IMR-90 (cell line): ENCODE data around the gene DOCK6.

Experiments used
- BHLHE40 ChIP-seq: fragments of 150-350 bp; IDR thresholded peaks from 2 replicates; pipeline ENCODE4 v1.6.1; 2016; ENCODE audit warnings: mild to moderate bottlenecking, low read depth, low read length
- CHD1 ChIP-seq: IDR thresholded peaks from 2 replicates; pipeline ENCODE4 v1.6.1; 2012; ENCODE audit warnings: low read depth, low read length, improper control_type of control experiment
- FOS ChIP-seq: fragments of 150-350 bp; IDR thresholded peaks from 2 replicates; pipeline ENCODE4 v1.6.1; 2016; ENCODE audit warnings: low read depth, low read length
- POLR2A ChIP-seq: IDR thresholded peaks from 2 replicates; pipeline ENCODE4 v1.6.1; 2012; ENCODE audit warnings: mild to moderate bottlenecking, low read depth, low read length
- RAD21 ChIP-seq: IDR thresholded peaks from 2 replicates; pipeline ENCODE4 v1.6.1; 2012; ENCODE audit warnings: low read length, improper control_type of control experiment
- RCOR1 ChIP-seq: IDR thresholded peaks from 2 replicates; pipeline ENCODE4 v1.6.1; 2012; ENCODE audit warnings: mild to moderate bottlenecking, low read length, improper control_type of control experiment; ENCODE audit not compliant: insufficient replicate concordance
- SMC3 ChIP-seq: fragments of 150-350 bp; IDR thresholded peaks from 2 replicates; pipeline ENCODE4 v1.6.1; 2016; ENCODE audit warnings: low read depth, mild to moderate bottlenecking, antibody characterized with exemption, low read length, moderate library complexity
- TF ChIP-seq, protein P1 (sequence below): conservative IDR thresholded peaks from 2 replicates; pipeline ENCODE4 v1.5.1; 2012; ENCODE audit warnings: mild to moderate bottlenecking, low read depth, low read length, improper control_type of control experiment
- TF ChIP-seq, protein P2 (sequence below): fragments of 150-350 bp; IDR thresholded peaks from 2 replicates; pipeline ENCODE4 v1.6.1; 2016; ENCODE audit warnings: low read depth, mild to moderate bottlenecking, low read length, moderate library complexity, borderline replicate concordance
- TF ChIP-seq, protein P3 (sequence below): fragments of 150-350 bp; IDR thresholded peaks from 2 replicates; pipeline ENCODE4 v1.6.1; 2017; ENCODE audit warnings: mild to moderate bottlenecking, antibody characterized with exemption, low read length, low read depth

DNA sequence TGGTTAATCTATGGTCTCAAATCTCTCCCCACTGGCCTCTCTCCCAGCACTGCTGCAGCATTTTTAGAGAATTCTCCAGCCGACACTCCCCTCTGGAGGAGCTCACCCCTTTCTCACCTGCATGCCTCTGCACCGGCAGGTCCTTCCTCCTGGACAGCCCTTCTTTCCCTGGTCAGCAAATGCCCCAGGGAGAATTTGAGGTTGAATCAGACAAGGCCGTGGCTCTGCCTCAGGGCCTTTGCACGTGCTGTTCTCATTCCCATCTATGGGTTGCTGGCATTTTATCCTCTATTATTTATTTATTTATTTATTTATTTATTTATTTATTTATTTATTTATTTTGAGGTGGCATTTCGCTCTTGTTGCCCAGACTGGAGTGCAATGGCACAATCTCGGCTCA is 1.4 kb upstream of the DOCK6 start:
- TF ChIP-seq, protein P1, sequence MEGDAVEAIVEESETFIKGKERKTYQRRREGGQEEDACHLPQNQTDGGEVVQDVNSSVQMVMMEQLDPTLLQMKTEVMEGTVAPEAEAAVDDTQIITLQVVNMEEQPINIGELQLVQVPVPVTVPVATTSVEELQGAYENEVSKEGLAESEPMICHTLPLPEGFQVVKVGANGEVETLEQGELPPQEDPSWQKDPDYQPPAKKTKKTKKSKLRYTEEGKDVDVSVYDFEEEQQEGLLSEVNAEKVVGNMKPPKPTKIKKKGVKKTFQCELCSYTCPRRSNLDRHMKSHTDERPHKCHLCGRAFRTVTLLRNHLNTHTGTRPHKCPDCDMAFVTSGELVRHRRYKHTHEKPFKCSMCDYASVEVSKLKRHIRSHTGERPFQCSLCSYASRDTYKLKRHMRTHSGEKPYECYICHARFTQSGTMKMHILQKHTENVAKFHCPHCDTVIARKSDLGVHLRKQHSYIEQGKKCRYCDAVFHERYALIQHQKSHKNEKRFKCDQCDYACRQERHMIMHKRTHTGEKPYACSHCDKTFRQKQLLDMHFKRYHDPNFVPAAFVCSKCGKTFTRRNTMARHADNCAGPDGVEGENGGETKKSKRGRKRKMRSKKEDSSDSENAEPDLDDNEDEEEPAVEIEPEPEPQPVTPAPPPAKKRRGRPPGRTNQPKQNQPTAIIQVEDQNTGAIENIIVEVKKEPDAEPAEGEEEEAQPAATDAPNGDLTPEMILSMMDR, result no peak
- TF ChIP-seq, protein P2, sequence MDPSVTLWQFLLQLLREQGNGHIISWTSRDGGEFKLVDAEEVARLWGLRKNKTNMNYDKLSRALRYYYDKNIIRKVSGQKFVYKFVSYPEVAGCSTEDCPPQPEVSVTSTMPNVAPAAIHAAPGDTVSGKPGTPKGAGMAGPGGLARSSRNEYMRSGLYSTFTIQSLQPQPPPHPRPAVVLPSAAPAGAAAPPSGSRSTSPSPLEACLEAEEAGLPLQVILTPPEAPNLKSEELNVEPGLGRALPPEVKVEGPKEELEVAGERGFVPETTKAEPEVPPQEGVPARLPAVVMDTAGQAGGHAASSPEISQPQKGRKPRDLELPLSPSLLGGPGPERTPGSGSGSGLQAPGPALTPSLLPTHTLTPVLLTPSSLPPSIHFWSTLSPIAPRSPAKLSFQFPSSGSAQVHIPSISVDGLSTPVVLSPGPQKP, result no peak
- TF ChIP-seq POLR2A (no peak), RAD21 (no peak), FOS (no peak), BHLHE40 (no peak), SMC3 (no peak), CHD1 (no peak), RCOR1 (no peak)
- TF ChIP-seq, protein P3, sequence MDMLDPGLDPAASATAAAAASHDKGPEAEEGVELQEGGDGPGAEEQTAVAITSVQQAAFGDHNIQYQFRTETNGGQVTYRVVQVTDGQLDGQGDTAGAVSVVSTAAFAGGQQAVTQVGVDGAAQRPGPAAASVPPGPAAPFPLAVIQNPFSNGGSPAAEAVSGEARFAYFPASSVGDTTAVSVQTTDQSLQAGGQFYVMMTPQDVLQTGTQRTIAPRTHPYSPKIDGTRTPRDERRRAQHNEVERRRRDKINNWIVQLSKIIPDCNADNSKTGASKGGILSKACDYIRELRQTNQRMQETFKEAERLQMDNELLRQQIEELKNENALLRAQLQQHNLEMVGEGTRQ, result no peak
